Fibroblast of mammary gland (primary cell): Measurements from ENCODE around the gene KIF7.
A peak's percentile ranks its signal among the peaks of the same experiment; 100 is the strongest.

ENCODE experiments used
- DNase-seq: peaks from one replicate; pipeline ENCODE4 v3.0.0-alpha.2; 2010; ENCODE audit warnings: low read depth
- H3K4me3 ChIP-seq: 2 replicates; pipeline ENCODE4 v1.5.1; 2011; ENCODE audit warnings: low read depth, mild to moderate bottlenecking, low read length, moderate library complexity; ENCODE audit not compliant: control insufficient read depth
- CTCF ChIP-seq: conservative IDR thresholded peaks from 2 replicates; pipeline ENCODE4 v1.5.1; 2011; ENCODE audit warnings: low read depth, low read length, inconsistent platforms; ENCODE audit not compliant: control insufficient read depth, insufficient read depth

The KIF7 gene

GRCh38 chr15:89666184-89666857 lies 11.1 kb upstream of the KIF7 start:
- DNase-seq, result no peak
- no peak for TF ChIP-seq CTCF
- H3K4me3 ChIP-seq, result peak overlapping the region; percentile 8

- TF ChIP-seq CTCF, result no peak
- H3K4me3 ChIP-seq, result peak overlapping the region; percentile 29
- DNase-seq, result peak; percentile 57
These were observed 10.3 kb upstream of the KIF7 start for GRCh38 chr15:89665449-89666181.

- no peak for TF ChIP-seq CTCF
- peak overlapping the region; percentile 29 for H3K4me3 ChIP-seq
- DNase-seq, result no peak
These were observed 9.4 kb upstream of the KIF7 start for GRCh38 chr15:89664441-89665350.

GRCh38 chr15:89662893-89663626 lies 7.8 kb upstream of the KIF7 start:
- DNase-seq, result peak; percentile 94
- H3K4me3 ChIP-seq, result peak overlapping the region; percentile 47
- TF ChIP-seq CTCF, result no peak

GRCh38 chr15:89660556-89660955 lies 5.3 kb upstream of the KIF7 start:
- no peak for DNase-seq
- no peak for TF ChIP-seq CTCF
- H3K4me3 ChIP-seq, result no peak overlapping the region

GRCh38 chr15:89659295-89659694 lies 4.0 kb upstream of the KIF7 start:
- no peak for DNase-seq
- TF ChIP-seq CTCF, result no peak
- no peak overlapping the region for H3K4me3 ChIP-seq
